Body of pancreas (tissue), 4 donors: Measurements from ENCODE around the gene DAZAP1.

ENCODE experiments used
- CTCF ChIP-seq, 7 experiments: fragments of 450-650 bp in 4 of 7; fragments of 200-600 bp in 3 of 7; sonication (generic) in 3 of 7; IDR thresholded peaks; one replicate each; pipeline ENCODE4 v1.5.1; 2016 to 2019; ENCODE audit warnings: antibody characterized with exemption in 7 of 7
- POLR2A ChIP-seq, 3 donors: fragments of 450-650 bp; IDR thresholded peaks; one replicate each; pipeline ENCODE4 v1.6.1; 2016; ENCODE audit warnings: antibody characterized with exemption in 3 of 3, mild to moderate bottlenecking in 2 of 3

GRCh38 chr19:1470305-1471009 lies 63.1 kb downstream of the DAZAP1 start:
- TF ChIP-seq CTCF (IDR thresholded peaks at IDR 0.05) (no peak), POLR2A (IDR thresholded peaks at IDR 0.05) (no peak)
